ENCODE results near the gene UBE3D.

GRCh38 chr6:82894653-82895259, 170.9 kb downstream of the UBE3D start:
- TF ChIP-seq CTCF (IDR thresholded peaks at IDR 0.05; ENCODE audit: insufficient read depth, low read length): no peak
- TF ChIP-seq POLR2AphosphoS5 (IDR thresholded peaks at IDR 0.05; ENCODE audit: low read depth): no peak
